Stimulated activated naive B cell treated with anti-CD40 and anti-IgM and Interleukin-4, amounts not matched to agents 10 μg/mL and 1 μg/mL and 100 μg/mL, for 72 hours (primary cell): ENCODE measurements around the gene DCAF11.
A peak's percentile ranks its signal among the peaks of the same experiment; 100 is the strongest.

Experiments used
- ATAC-seq, 2 donors: fragments of 150-1000 bp; cut with Tn5 transposase; replicated peaks; 2 replicates each; pipeline ENCODE4 v1.10.0; 2021; ENCODE audit warnings: moderate library complexity in 1 of 2
- DNase-seq: peaks from one replicate; pipeline ENCODE4 v3.0.0; 2021
- H3K27ac Mint-ChIP-seq: one replicate; pipeline ENCODE4 v1.8.0; 2022; ENCODE audit warnings: mild to moderate bottlenecking, mixed read lengths
- H3K27me3 Mint-ChIP-seq, 2 donors: one replicate each; pipeline ENCODE4 v1.8.0; 2022; ENCODE audit warnings: mixed read lengths in 2 of 2
- H3K36me3 Mint-ChIP-seq, 2 donors: one replicate each; pipeline ENCODE4 v1.8.0; 2022; ENCODE audit warnings: mixed read lengths in 2 of 2, mild to moderate bottlenecking in 1 of 2
- H3K4me1 Mint-ChIP-seq, 2 donors: one replicate each; pipeline ENCODE4 v1.8.0; 2022; ENCODE audit warnings: mixed read lengths in 2 of 2, mild to moderate bottlenecking in 1 of 2
- H3K4me3 Mint-ChIP-seq, 2 donors: one replicate each; pipeline ENCODE4 v1.8.0; 2022; ENCODE audit warnings: mild to moderate bottlenecking in 2 of 2, mixed read lengths in 2 of 2, moderate library complexity in 1 of 2
- H3K9me3 Mint-ChIP-seq, 2 donors: one replicate each; pipeline ENCODE4 v1.8.0; 2022; ENCODE audit warnings: mixed read lengths in 2 of 2, mild to moderate bottlenecking in 1 of 2

The DCAF11 gene

GRCh38 chr14:24151404-24152080, 37.0 kb downstream of the DCAF11 start:
- Mint-ChIP-seq H3K4me3 (no peak overlapping the region), H3K27me3 (no peaks in the 10 kb centered on the region), H3K4me1 (peaks cover 18 to 30% of the 10 kb centered on the region in 2 donors), H3K36me3 (peaks cover 38 to 39% of the 10 kb centered on the region in 2 donors), H3K9me3 (no peaks in the 10 kb centered on the region), H3K27ac (no peak overlapping the region)
- ATAC-seq = no peak
- DNase-seq = no peak

- H3K36me3 Mint-ChIP-seq = peaks cover 44 to 48% of the 10 kb centered on the region in 2 donors
- no peaks in the 10 kb centered on the region for H3K9me3 Mint-ChIP-seq
- ATAC-seq = no peak
- DNase-seq = no peak
- no peak overlapping the region for H3K4me3 Mint-ChIP-seq
- peaks cover 12 to 15% of the 10 kb centered on the region in 2 donors for H3K4me1 Mint-ChIP-seq
- H3K27me3 Mint-ChIP-seq = no peaks in the 10 kb centered on the region
- H3K27ac Mint-ChIP-seq = no peak overlapping the region
Measured at GRCh38 chr14:24155100-24155499, 40.5 kb downstream of the DCAF11 start.

GRCh38 chr14:24156840-24157239, 42.3 kb downstream of the DCAF11 start:
- DNase-seq (no peak), ATAC-seq (no peak)
- Mint-ChIP-seq H3K36me3 (peaks cover 45 to 50% of the 10 kb centered on the region in 2 donors), H3K27ac (peak overlapping the region; percentile 7), H3K27me3 (no peaks in the 10 kb centered on the region), H3K4me3 (no peak overlapping the region), H3K4me1 (peaks cover 15 to 20% of the 10 kb centered on the region in 2 donors), H3K9me3 (no peaks in the 10 kb centered on the region)

- H3K36me3 Mint-ChIP-seq = peaks cover 47 to 52% of the 10 kb centered on the region in 2 donors
- no peaks in the 10 kb centered on the region for H3K9me3 Mint-ChIP-seq
- H3K27ac Mint-ChIP-seq = peak overlapping the region; percentile 7
- peaks cover 19 to 25% of the 10 kb centered on the region in 2 donors for H3K4me1 Mint-ChIP-seq
- DNase-seq = no peak
- H3K27me3 Mint-ChIP-seq = no peaks in the 10 kb centered on the region
- ATAC-seq = no peak
- no peak overlapping the region for H3K4me3 Mint-ChIP-seq
Measured at GRCh38 chr14:24157331-24157730, 42.8 kb downstream of the DCAF11 start.

GRCh38 chr14:24159777-24160498, 45.4 kb downstream of the DCAF11 start:
- Mint-ChIP-seq H3K4me3 (no peak overlapping the region), H3K9me3 (no peaks in the 10 kb centered on the region), H3K4me1 (peaks cover 36 to 51% of the 10 kb centered on the region in 2 donors), H3K27ac (peak overlapping the region; percentile 94), H3K36me3 (peaks cover 69 to 73% of the 10 kb centered on the region in 2 donors), H3K27me3 (no peaks in the 10 kb centered on the region)
- no peak for DNase-seq
- ATAC-seq = no peak

- Mint-ChIP-seq H3K4me1 (peaks cover 39 to 57% of the 10 kb centered on the region in 2 donors), H3K27ac (peak overlapping the region; percentile 94), H3K27me3 (no peaks in the 10 kb centered on the region), H3K9me3 (no peaks in the 10 kb centered on the region), H3K4me3 (no peak overlapping the region), H3K36me3 (peaks cover 69 to 74% of the 10 kb centered on the region in 2 donors)
- ATAC-seq (no peak), DNase-seq (no peak)
Measured at GRCh38 chr14:24160499-24160849, 45.9 kb downstream of the DCAF11 start.

GRCh38 chr14:24160850-24161804, 46.5 kb downstream of the DCAF11 start, which contains the start of gene IRF9:
Gene IRF9 (plus strand): TSS chr14:24161265. CDS start chr14:24162145, 880 bp downstream.
- H3K27ac Mint-ChIP-seq = peak within 1 kb of the TSS; percentile 94
- H3K4me3 Mint-ChIP-seq = peak within 1 kb of the TSS; percentile 88 to 91
- peaks cover 40 to 61% of the 10 kb centered on the region in 2 donors for H3K4me1 Mint-ChIP-seq
- DNase-seq (peak; percentile 93), ATAC-seq (peak; percentile 97)
- peaks cover 69 to 74% of the 10 kb centered on the region in 2 donors for H3K36me3 Mint-ChIP-seq
- no peaks in the 10 kb centered on the region for H3K9me3 Mint-ChIP-seq
- H3K27me3 Mint-ChIP-seq = no peaks in the 10 kb centered on the region

- peaks cover 37 to 66% of the 10 kb centered on the region in 2 donors for H3K4me1 Mint-ChIP-seq
- H3K4me3 Mint-ChIP-seq = peak overlapping the region; percentile 88 to 91
- peaks cover 73 to 78% of the 10 kb centered on the region in 2 donors for H3K36me3 Mint-ChIP-seq
- DNase-seq (no peak), ATAC-seq (no peak)
- H3K27ac Mint-ChIP-seq = peak overlapping the region; percentile 94
- H3K9me3 Mint-ChIP-seq = no peaks in the 10 kb centered on the region
- H3K27me3 Mint-ChIP-seq = no peaks in the 10 kb centered on the region
Measured at GRCh38 chr14:24162093-24162492, 47.5 kb downstream of the DCAF11 start.

GRCh38 chr14:24164518-24164991, 50.0 kb downstream of the DCAF11 start:
- no peak for DNase-seq
- H3K4me3 Mint-ChIP-seq = no peak overlapping the region
- H3K9me3 Mint-ChIP-seq = no peaks in the 10 kb centered on the region
- H3K27me3 Mint-ChIP-seq = no peaks in the 10 kb centered on the region
- peak overlapping the region; percentile 34 for H3K27ac Mint-ChIP-seq
- H3K36me3 Mint-ChIP-seq = peaks cover 72 to 80% of the 10 kb centered on the region in 2 donors
- H3K4me1 Mint-ChIP-seq = peaks cover 42 to 65% of the 10 kb centered on the region in 2 donors
- ATAC-seq = no peak

- Mint-ChIP-seq H3K27ac (peak overlapping the region; percentile 82), H3K4me3 (no peak overlapping the region), H3K27me3 (no peaks in the 10 kb centered on the region), H3K36me3 (peaks cover 65 to 74% of the 10 kb centered on the region in 2 donors), H3K9me3 (no peaks in the 10 kb centered on the region), H3K4me1 (peaks cover 34 to 54% of the 10 kb centered on the region in 2 donors)
- ATAC-seq (no peak), DNase-seq (no peak)
Measured at GRCh38 chr14:24165785-24166184, 51.2 kb downstream of the DCAF11 start.

GRCh38 chr14:24167469-24168114, 53.0 kb downstream of the DCAF11 start:
- no peak for ATAC-seq
- Mint-ChIP-seq H3K36me3 (peaks cover 58 to 65% of the 10 kb centered on the region in 2 donors), H3K27ac (peak overlapping the region; percentile 37), H3K4me3 (no peak overlapping the region), H3K4me1 (peaks cover 36 to 57% of the 10 kb centered on the region in 2 donors), H3K27me3 (no peaks in the 10 kb centered on the region), H3K9me3 (no peaks in the 10 kb centered on the region)
- DNase-seq = no peak

- Mint-ChIP-seq H3K9me3 (no peaks in the 10 kb centered on the region), H3K4me1 (peaks cover 15 to 29% of the 10 kb centered on the region in 2 donors)
Measured at GRCh38 chr14:24171422-24172260, 57.1 kb downstream of the DCAF11 start, which contains the start of gene REC8. Gene REC8 (plus strand): TSS chr14:24172080. CDS start chr14:24172553, 473 bp downstream.

More at GRCh38 chr14:24171422-24172260, 57.1 kb downstream of the DCAF11 start, which contains the start of gene REC8:
- DNase-seq (peak; percentile 71), ATAC-seq (peak; percentile 87 to 90)
- Mint-ChIP-seq H3K4me3 (peak within 1 kb of the TSS; percentile 84 to 99), H3K36me3 (peaks cover 22 to 31% of the 10 kb centered on the region in 2 donors), H3K27ac (peak within 1 kb of the TSS; percentile 75), H3K27me3 (no peaks in the 10 kb centered on the region)
